Activated T-cell treated with anti-CD3 and anti-CD28 coated beads for 48 hours (primary cell): ENCODE results near the gene TBC1D4.
"Not testable (repeated sequence)": the region's sequence is repeated elsewhere in the genome, so short reads cannot be mapped to it uniquely, and the experiment has no call there.

ENCODE experiments used
- DNase-seq: peaks from one replicate; pipeline ENCODE4 v3.0.0-alpha.2; 2020; ENCODE audit warnings: low read depth

The TBC1D4 gene

DNA sequence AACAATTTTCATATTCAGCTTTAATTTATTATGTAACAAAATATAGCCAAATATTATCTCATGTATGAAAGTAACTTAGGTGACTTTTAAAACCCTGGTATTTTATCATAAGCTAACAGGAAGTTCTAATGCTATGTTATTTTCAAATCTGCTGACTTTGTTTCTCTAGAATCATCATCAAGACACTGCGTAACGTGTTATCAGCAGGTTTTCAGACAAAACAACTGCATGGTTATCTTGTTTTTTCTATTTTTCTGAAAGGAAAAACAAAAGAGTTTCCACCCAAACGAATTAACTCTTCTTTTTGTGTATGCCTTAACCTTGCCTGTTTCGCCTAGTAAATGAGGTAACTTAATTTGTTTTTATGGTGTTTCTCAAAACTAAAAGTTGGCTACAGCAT lies 156.3 kb downstream of the TBC1D4 start:
- no peak for DNase-seq

DNA sequence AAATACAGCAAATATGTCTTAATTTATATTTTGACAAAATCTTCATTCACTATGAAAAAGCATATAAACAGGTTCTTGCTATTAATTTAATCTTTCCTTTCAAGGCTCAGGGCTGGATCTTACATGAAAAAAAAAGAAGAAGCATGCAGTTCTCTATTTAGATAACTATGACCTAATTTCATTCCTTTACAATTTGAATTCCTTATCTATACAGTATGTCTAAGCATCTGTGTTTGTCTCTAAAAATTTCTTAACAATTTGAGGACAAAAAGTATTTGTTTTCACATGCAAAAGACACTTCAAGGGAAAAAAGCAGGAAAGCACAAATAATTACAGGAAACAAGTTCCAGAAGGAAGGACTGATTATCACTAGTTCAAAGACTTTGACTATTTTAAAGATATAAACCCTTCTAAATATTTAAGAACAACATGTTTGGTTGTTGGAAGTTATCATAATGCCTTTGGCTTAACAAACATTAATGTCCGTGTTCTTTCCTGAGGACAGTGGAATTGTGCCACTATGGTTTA lies 157.5 kb downstream of the TBC1D4 start:
- no peak for DNase-seq

DNA sequence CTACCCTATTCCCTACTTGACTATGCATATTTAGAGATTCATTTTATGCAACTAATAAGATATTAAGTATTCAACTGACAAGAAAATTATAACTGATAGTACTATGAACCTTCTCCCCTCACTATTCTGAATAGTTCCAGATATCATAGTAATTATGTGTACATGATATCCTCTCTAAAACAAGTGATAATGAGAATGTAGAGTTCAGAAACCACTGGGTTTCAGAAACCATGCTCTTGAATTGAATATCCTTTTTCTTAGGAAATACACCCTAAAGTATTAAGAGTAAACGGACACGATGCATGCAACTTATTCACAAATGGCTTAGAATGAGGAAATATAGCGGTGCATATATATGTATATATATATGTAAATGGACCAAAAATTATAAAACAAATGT lies 160.9 kb downstream of the TBC1D4 start:
- DNase-seq = no peak

DNA sequence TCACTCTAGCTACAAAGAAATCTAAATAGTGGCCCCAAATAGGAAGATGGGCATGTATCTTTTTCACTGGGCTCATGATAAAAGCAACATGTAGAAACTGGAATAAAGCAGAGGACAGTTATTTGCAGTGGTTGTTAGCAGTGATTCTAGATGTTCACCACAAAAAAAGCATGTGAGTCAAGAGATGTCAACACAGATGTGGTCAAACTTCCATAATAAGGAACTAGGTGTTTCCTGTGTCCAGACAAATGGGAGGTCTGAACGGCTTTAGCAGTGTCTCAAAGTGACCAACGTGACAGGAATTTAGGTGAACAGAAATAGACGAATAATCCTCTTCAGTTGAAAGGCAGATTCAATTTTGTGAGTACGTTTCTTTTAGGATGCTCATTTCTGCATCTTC lies 162.7 kb downstream of the TBC1D4 start:
- no peak for DNase-seq

DNA sequence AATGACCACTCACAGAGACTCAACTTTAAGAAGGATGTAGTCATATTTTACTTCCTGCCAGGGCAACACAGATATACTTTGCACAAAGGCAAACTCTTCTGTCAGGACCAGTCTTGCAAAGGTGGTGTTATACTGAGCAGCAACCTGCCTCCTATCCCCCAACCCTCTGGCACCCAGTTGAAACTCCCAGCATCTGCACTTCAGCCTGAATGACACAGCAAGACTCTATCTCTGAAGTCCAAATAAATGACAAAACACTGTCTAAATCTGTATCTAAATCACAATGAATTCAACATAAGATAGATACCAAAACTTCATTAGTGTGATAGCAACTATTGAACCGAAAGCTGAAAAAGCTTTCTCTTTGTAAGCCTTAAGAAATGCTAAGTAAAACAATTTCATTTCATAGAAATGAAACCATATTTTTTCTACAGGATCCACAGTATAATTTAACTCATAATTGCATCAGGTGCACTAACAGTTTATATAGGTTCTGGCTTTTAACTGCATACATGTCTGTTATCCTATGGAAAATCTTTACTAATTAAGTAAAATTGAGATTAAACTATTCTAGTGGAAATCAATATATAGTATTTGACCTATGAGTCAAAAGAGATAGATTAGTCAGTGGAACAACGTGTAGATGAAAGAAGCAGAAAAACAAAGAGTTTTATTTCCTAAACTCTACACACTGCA lies 163.7 kb downstream of the TBC1D4 start:
- no peak for DNase-seq

DNA sequence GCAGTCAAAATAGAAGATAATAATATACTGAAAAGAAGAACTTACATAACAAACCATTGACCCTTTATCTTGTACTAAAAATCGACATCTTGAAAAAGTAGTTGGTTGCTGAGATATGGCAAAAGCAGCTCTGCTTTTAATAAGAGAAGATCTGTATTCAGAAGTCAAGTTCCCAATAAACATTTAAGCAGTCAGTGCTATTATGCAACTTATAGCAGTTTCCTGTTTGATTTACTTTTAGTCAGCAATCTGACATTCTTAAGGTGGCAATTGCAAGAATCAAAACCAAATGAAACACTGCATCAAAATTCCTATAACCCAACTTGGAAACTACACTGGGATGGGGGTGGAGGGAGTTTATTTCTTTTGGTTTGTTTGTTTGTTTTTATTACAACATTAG lies 165.5 kb downstream of the TBC1D4 start:
- DNase-seq = no peak

DNA sequence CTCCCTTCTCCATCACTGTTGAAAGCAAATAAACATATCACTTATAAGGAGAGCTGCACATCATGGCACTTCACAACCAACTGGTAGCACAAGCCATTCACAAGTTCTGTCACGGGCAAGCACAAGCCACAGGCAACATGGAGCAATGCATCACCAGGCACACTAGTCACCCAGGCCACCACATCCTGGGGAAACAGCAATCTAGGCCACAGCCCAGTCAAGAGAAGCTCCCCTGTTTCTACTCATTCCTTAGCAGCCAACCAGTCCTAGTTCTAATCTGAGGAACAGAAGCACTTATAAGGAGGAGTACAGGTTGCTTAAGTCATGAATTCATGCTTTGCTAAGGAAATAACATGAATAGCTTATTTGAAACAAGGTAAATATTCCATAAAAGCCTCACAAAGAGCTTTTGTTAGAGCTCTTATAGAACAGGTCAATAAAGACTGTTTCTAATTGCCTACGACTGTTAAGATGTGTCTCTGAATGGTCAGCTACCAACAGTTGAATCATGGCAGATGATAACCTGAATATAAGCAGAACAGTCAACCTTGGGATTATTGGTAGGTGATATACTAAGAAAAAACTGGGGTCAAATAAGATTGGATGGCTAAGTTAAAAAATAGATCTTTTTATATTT lies 169.0 kb downstream of the TBC1D4 start:
- DNase-seq = peak; percentile 53

DNA sequence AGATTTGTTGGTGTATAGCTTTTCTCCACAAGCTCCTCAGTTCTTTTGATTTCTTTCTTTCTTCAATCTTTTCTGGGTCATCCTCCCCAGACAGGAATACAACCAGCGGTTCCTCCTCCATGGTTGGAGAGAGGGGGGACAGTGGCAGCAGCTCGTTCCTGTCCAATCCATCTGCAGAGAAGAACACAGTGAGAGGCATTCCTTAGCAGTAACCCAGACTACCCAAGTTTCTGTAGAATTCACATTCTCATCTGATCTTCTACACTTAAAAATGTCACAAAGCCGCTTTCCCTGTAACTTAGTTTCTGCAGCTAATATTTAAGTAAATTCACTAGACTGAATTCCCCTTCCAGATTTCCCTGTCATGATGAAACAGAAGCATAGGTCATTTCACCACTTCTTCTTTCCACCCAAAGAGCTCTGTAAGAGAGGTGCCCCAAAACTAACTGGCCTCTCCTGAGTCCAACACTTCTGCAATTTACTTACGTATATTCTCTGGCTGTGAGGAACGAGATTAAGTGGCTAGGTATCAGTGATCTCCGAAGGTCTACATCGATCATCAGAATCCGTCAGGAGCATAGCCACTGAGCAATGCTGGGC lies 171.9 kb downstream of the TBC1D4 start:
- no peak for DNase-seq

DNA sequence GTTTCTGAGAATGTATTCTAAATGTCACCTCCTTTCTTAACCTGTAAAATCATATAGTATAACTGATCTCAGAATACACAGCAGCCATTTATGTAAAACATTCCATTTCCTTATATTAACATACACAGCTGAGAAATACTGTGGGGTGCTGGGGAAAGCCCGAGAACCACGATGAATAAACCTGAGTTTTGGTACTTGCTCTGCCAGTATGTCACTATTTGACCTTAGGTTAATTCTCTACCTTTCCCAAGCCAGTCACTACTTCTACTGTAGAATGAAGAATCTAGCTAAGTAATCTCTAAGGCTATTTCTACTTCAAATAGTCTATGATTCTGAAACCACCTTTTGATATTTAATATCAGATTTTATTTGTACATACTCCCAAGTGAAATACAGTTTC lies 173.7 kb downstream of the TBC1D4 start:
- peak; percentile 33 for DNase-seq

DNA sequence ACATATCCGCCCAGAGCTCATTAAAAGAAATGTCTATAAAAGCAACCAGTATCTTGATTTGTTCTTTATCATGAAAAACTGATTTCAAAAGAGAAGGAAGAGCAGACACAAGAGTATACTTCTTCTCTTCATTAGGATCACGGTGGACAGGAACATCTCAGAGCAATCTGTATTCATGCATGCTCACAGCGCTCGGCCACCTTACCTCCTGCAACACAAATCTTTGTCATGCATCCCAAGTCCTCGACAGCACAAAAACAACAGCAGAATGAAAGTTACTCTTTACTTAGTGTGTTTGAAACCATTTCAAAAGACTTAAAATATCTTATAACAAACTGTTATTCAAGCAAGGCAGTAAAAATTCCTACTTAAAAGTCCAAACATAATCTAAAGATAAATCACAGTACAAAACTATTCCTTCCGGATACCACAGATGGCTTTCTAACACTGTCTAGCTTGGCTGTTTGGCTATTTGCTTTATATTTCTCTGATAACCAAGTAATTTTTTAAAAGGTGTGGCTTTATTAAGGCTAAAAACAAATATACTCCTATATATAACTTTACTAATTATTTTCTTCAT lies 174.5 kb downstream of the TBC1D4 start:
- DNase-seq = no peak

DNA sequence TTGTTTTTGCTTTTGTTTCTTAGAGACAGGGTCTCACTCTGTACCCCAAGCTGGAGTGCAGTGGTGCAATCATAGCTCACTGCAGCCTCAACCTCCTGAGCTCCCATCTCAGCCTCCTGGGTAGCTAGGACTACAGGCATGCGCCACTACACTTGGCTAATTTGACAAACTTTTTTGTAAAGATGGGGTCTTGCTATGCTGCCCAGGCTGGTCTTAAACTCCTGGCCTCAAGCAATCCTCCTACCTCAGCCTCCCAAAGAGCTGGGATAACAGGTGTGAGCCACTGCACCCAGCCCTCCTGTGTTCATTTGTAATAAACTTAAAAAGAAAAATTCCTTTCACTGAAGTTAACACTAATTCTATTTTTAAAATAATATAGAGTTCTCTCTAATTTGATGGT lies 175.0 kb downstream of the TBC1D4 start:
- not testable (repeated sequence) for DNase-seq

DNA sequence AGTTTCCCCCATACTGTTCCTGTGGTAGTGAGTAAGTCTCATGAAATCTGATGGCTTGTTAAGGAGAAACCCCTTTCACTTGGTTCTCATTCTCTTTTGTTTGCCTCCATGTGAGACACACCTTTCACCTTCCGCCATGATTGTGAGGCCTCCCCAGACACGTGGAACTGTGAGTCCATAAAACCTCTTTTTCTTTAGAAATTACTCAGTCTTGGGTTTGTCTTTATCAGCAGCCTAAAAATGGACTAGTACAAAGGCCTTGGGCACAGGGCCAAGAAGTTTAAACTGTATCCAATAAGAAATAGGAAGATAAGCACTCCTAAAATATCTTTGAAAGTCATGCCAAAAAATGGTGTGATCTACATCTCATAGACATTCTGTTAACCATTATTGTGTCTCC lies 176.9 kb downstream of the TBC1D4 start:
- no peak for DNase-seq

DNA sequence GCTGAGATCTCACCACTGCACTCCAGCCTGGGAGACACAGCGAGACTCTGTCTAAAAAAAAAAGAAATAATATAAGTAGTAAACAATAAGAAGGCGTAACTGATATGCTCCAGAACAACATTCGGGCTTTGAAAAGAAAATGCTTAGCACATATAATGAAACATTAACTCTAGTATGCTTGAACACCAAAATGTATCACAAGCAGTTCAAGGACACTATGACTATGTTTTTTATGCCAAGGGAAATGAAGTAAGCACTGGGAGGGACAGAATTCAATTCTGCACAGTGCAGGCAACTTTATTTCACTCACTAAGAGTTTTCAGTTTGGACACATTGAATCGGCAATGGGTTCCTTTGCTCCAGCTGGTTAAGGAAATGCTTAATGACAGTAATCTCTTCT lies 178.7 kb downstream of the TBC1D4 start:
- no peak for DNase-seq

DNA sequence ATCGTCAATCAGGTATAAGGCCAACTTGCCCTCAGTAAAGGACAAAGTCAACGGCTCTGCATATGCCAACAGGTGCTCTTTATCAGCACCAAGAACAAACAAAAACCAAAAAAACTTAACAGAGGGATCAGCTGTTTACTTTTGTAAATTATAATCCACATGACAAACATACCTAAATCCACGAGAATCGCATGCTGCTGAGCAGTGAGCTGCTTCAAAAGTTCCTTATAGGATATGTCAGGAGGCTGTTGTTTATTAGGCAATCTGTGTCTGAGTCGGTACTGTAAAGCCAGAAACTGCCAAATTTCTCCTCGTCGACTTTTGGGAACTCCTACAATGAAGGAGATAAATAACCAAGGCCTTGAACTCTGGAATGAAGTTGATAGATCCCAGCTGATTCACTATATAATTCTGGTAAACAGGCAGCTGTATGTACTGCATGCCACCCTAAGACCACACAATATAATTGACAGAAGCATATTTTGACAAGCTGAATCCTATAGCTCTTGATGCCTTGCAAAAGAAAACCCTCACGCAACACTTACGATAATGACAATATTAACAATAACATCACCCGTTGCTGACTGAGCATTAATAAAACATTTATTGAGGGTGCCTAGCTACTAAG lies 179.8 kb downstream of the TBC1D4 start:
- no peak for DNase-seq

DNA sequence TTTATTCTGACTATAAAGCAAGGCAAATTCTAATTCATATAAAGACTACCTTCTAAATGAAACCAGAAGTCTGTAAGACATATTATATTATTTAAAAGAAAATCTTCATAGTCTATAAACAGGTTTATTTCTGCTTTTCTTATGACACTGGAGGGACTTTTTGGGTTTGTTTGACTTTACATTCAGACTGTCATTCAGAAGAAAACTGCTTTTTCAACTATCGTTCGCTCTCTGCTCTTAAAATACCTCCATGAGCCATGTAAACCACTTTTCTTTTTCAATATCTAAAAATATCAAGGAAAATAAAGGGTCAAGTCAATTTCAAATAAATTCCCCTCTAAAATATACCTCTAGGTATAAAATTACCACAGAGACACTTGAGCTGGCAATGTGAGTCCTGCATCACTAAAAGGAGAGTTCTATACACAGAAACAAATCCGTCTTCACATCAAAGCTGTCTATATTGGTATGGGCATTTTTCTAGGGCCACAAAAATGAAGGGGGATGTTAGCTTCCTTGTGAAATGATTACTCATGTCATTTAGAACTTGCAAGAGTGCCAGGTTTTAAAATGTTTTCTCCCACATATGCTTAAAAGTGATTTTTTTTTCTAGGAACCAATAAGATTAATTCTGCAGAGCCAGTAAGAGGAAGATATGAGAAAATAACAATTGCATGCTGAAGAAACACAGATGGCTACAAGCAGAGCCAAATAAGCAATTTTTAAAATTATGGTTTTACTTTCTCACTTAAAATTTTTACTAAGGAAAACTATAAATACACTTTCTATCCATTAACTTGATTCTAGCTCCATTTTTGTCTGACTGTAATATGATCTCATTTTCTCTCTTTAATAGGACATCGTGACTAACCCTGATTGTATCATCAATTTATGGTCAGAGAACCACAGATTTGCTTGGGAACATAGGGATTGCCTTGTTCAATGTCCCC lies 181.8 kb downstream of the TBC1D4 start:
- DNase-seq = no peak

DNA sequence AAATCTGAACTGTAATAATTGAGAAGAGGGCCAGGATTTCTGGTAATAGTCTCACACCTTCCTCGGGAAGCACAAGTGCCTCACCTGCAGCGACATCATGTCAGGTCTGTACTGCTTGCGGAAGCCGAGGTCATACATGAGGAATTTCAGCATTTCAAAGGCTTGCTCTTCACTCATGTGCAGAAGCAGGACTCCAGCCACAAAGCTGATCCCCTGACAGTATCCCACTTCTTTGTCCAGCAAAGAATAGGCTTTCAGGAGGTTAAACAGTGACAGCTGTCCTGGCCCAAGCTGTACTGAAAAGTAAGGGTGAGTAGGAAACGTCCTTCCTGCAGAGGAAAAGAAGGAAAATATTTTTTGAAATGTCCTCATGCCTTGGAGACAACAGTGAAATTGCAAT lies 182.7 kb downstream of the TBC1D4 start:
- no peak for DNase-seq

DNA sequence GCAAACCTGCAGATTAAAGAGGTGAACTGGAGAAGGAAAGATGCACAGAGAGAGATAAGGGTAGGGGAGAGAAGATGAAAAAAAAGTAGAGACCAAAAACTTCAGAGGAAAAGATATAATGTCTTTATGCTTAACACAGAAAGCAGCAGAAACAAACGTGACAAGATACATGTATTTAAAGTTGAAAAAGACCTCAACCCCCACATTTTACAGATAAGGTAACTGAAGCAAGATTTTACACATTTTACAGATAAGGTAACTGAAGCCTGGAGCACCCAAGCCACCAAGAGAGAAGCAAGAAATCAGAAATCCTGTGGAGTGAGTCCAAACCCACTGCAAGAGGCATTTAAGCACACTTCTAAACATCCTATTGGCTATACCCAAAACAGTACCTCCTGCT lies 185.3 kb downstream of the TBC1D4 start:
- no peak for DNase-seq

DNA sequence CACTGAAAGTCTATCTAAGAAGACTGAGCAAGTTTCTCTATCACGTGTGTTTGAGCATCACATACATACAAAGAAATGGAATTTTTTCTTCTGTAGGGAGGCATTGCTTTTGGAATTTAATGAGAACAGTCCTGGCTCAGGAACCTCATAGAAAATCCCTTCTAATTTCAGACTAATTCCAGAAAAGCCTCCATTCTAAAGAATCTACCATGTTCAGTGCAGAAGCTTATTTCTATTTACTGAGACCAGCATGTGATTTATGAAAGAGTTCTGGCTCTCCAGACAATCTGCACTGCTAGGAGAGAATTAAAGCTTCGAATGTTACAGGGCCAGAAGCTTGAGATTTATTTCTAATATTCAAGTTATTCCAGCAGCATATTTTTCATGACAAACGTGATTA lies 186.8 kb downstream of the TBC1D4 start:
- DNase-seq = no peak

DNA sequence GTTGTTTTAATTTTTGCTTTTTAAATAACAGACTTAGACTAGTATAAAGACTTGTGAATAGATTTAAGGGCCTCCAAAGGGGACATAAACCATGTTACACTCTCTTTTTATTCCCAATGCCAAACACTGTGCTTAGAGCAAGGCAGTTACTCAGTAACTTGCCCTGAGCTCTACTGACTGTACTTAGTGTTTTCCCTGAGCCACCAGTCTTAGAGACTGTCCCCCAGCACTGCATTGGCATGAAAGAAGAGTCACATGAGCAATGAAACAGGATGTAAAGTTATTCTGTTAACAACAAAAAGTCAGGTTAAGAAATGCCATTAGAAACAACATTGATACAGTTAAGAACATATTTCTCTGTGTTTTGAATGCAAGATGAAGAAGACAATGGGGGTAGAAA lies 187.9 kb downstream of the TBC1D4 start:
- DNase-seq = no peak

DNA sequence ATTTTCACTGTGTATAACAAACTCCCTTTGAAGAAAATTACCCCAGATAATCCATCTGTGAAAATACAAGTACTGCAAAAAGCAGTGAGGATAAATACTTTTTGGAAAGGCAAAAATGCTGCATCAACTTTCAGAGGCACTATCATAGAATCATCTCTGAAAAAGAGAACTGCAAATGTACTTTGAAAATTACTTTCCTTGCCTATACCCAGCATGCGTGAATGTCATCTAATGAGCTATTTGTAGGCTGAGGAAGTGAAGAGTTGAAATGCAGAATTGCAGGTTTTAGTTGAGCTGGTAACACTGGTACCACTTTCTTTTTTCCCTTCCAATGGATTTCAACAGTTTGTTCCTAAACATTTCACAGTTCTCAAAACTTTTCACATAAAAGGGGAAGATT lies 196.7 kb downstream of the TBC1D4 start:
- no peak for DNase-seq

DNA sequence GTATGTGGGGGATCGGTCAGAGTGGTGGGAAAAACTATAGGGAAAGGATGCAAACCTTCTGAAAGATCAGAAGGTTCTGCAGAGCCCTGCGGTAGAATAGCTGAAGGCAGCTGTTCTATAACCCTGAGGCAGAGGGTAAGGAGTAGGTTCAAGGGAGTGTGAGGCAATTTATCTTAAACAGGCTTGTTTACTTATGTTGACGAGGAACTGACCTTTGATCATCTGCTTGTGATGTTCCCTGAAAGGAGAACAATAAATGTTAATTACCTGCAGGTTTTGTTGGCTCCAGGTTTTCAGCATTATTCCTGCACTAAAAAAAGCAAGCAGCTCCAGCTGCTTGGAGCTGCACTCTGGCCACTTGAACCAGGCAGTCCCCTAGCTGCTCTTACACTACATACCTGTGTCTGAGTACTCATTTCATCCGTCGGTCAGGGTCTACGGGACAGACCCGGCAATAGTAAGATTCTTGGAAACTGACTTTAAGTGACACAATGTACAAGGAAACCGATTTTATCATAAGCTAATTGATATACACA lies 202.1 kb downstream of the TBC1D4 start:
- no peak for DNase-seq
